Measurements from ENCODE around the gene NLRX1.

NLRX1 gene

GRCh38 chr11:119185981-119186634, 17.6 kb downstream of the NLRX1 start:
- Histone ChIP-seq H3K36me3 (ENCODE audit: insufficient read depth, low read length) (no peaks in the 10 kb centered on the region), H3K4me1 (ENCODE audit: insufficient read depth, low read length, poor library complexity, severe bottlenecking) (no peaks in the 10 kb centered on the region), H2AFZ (ENCODE audit: low read length) (no peak overlapping the region), H3K9ac (ENCODE audit: low read depth, low read length, poor library complexity, severe bottlenecking) (no peak overlapping the region), H3K27me3 (ENCODE audit: insufficient read depth, low read length, poor library complexity, severe bottlenecking) (no peaks in the 10 kb centered on the region), H3K9me3 (ENCODE audit: insufficient read depth, low read depth, low read length) (no peaks in the 10 kb centered on the region), H3F3A (ENCODE audit: low read depth) (no peaks in the 10 kb centered on the region), H3K9me2 (replicated peaks; ENCODE audit: low read depth, low read length) (no peaks in the 10 kb centered on the region), H3K4me3 (ENCODE audit: low read length, poor library complexity, severe bottlenecking) (no peak overlapping the region), H3K79me2 (ENCODE audit: insufficient read depth, low read length) (no peaks in the 10 kb centered on the region), H4K20me1 (ENCODE audit: insufficient read depth, low read length, poor library complexity, severe bottlenecking) (no peaks in the 10 kb centered on the region), H3K4me2 (ENCODE audit: low read depth, low read length, poor library complexity, severe bottlenecking) (no peak overlapping the region)
- TF ChIP-seq CTCF (conservative IDR thresholded peaks at IDR 0.05; ENCODE audit: low read length) (no peak), EZH2phosphoT487 (IDR thresholded peaks at IDR 0.05; ENCODE audit: borderline replicate concordance) (no peak)

GRCh38 chr11:119187123-119187892, 18.8 kb downstream of the NLRX1 start:
- Histone ChIP-seq H3K27me3 (ENCODE audit: insufficient read depth, low read length, poor library complexity, severe bottlenecking) (no peaks in the 10 kb centered on the region), H3K4me2 (ENCODE audit: low read depth, low read length, poor library complexity, severe bottlenecking) (no peak overlapping the region), H3F3A (ENCODE audit: low read depth) (no peaks in the 10 kb centered on the region), H3K9ac (ENCODE audit: low read depth, low read length, poor library complexity, severe bottlenecking) (no peak overlapping the region), H3K79me2 (ENCODE audit: insufficient read depth, low read length) (no peaks in the 10 kb centered on the region), H3K4me1 (ENCODE audit: insufficient read depth, low read length, poor library complexity, severe bottlenecking) (no peaks in the 10 kb centered on the region), H2AFZ (ENCODE audit: low read length) (no peak overlapping the region), H3K9me2 (replicated peaks; ENCODE audit: low read depth, low read length) (no peaks in the 10 kb centered on the region), H4K20me1 (ENCODE audit: insufficient read depth, low read length, poor library complexity, severe bottlenecking) (no peaks in the 10 kb centered on the region), H3K9me3 (ENCODE audit: insufficient read depth, low read depth, low read length) (no peaks in the 10 kb centered on the region), H3K36me3 (ENCODE audit: insufficient read depth, low read length) (no peaks in the 10 kb centered on the region), H3K4me3 (ENCODE audit: low read length, poor library complexity, severe bottlenecking) (no peak overlapping the region)
- TF ChIP-seq EZH2phosphoT487 (IDR thresholded peaks at IDR 0.05; ENCODE audit: borderline replicate concordance) (no peak), CTCF (conservative IDR thresholded peaks at IDR 0.05; ENCODE audit: low read length) (no peak)

- H3K4me1 ChIP-seq (ENCODE audit: insufficient read depth, low read length, poor library complexity, severe bottlenecking): peaks cover 3% of the 10 kb centered on the region
- H3K9me2 ChIP-seq (replicated peaks; ENCODE audit: low read depth, low read length): no peaks in the 10 kb centered on the region
- H3K79me2 ChIP-seq (ENCODE audit: insufficient read depth, low read length): no peaks in the 10 kb centered on the region
- H4K20me1 ChIP-seq (ENCODE audit: insufficient read depth, low read length, poor library complexity, severe bottlenecking): no peaks in the 10 kb centered on the region
- no peaks in the 10 kb centered on the region for H3F3A ChIP-seq (ENCODE audit: low read depth)
- H3K4me3 ChIP-seq (ENCODE audit: low read length, poor library complexity, severe bottlenecking): no peak overlapping the region
- no peak overlapping the region for H3K9ac ChIP-seq (ENCODE audit: low read depth, low read length, poor library complexity, severe bottlenecking)
- no peaks in the 10 kb centered on the region for H3K27me3 ChIP-seq (ENCODE audit: insufficient read depth, low read length, poor library complexity, severe bottlenecking)
- no peak overlapping the region for H2AFZ ChIP-seq (ENCODE audit: low read length)
- no peak overlapping the region for H3K4me2 ChIP-seq (ENCODE audit: low read depth, low read length, poor library complexity, severe bottlenecking)
- H3K9me3 ChIP-seq (ENCODE audit: insufficient read depth, low read depth, low read length): no peaks in the 10 kb centered on the region
- TF ChIP-seq CTCF (conservative IDR thresholded peaks at IDR 0.05; ENCODE audit: low read length) (no peak), EZH2phosphoT487 (IDR thresholded peaks at IDR 0.05; ENCODE audit: borderline replicate concordance) (no peak)
- no peaks in the 10 kb centered on the region for H3K36me3 ChIP-seq (ENCODE audit: insufficient read depth, low read length)
Observed at GRCh38 chr11:119188067-119188466, 19.5 kb downstream of the NLRX1 start.
